GM12878 (cell line): ENCODE results near the gene CXCR6. TPM values are rescaled to one million over a fixed set of nuclear protein-coding genes. Genes with fewer than 3 reads are reported as not detected.

Experiments used
- ATAC-seq: fragments of 200-7000 bp; cut with Tn5 transposase; 3 replicates; pipeline ENCODE4 v1.9.1; 2020; ENCODE audit warnings: mild to moderate bottlenecking, moderate library complexity
- BruUV-seq: library from RNA; stranded (reverse); fragments of 400-500 nt; replicated peaks from 2 replicates; lab custom pipeline; 2021; lab: Mats Ljungman, UMichigan
- CTCF ChIA-PET: fragments of 300-600 bp; sonication (Branson Sonifier 250); formaldehyde crosslinking; extraction: SDS; loops from one replicate; lab custom pipeline; 2021; ENCODE audit warnings: inconsistent platforms; lab: Yijun Ruan, JAX
- POLR2A ChIA-PET: fragments of 350-600 bp; formaldehyde crosslinking; extraction: SDS; loops from one replicate; lab custom pipeline; 2021; ENCODE audit warnings: inconsistent platforms; lab: Charles Lee
- RAD21 ChIA-PET: fragments of 300-600 bp; sonication (Branson Sonifier 250); formaldehyde crosslinking; loops from one replicate; lab custom pipeline; 2023; ENCODE audit warnings: antibody characterized with exemption; ENCODE audit not compliant: unreplicated experiment; lab: Charles Lee
- SMC1A ChIA-PET: fragments of 300-600 bp; sonication (Branson Sonifier 250); formaldehyde crosslinking; loops from one replicate; lab custom pipeline; 2023; ENCODE audit not compliant: unreplicated experiment, uncharacterized antibody; lab: Charles Lee
- DNase-seq: peaks from one replicate; pipeline ENCODE4 v3.0.0-alpha.2; 2011; ENCODE audit warnings: low read depth, low spot score
- FAIRE-seq: peaks from 3 replicates; lab custom pipeline; 2011; peaks lifted over from hg19 to GRCh38; lab: Jason Lieb, UNC
- H2AFZ ChIP-seq: 2 replicates; pipeline ENCODE4 v1.6.0; 2011; ENCODE audit warnings: low read depth, low read length, control low read depth; ENCODE audit not compliant: control insufficient read depth
- H3K27ac ChIP-seq: 2 replicates; pipeline ENCODE4 v1.5.1; 2011; ENCODE audit warnings: control low read depth; ENCODE audit not compliant: control insufficient read depth, insufficient read depth
- H3K27me3 ChIP-seq, 2 experiments: replicated peaks in 1 of 2; 2 replicates each; pipeline versions ENCODE4 v1.6.0 to v1.6.1; 2011; ENCODE audit warnings: low read length in 1 of 2; ENCODE audit not compliant: control insufficient read depth in 2 of 2, insufficient read depth in 2 of 2
- H3K36me3 ChIP-seq, 2 experiments: 2 replicates each; pipeline ENCODE4 v1.5.1; 2011; ENCODE audit warnings: low read length in 1 of 2; ENCODE audit not compliant: control insufficient read depth in 2 of 2, insufficient read depth in 2 of 2
- H3K4me1 ChIP-seq: 2 replicates; pipeline ENCODE4 v1.6.1; 2011; ENCODE audit warnings: mild to moderate bottlenecking, low read length, moderate library complexity, mixed read lengths; ENCODE audit not compliant: control insufficient read depth, insufficient read depth
- H3K4me2 ChIP-seq: 2 replicates; pipeline ENCODE4 v1.6.0; 2011; ENCODE audit warnings: control low read depth; ENCODE audit not compliant: control insufficient read depth, insufficient read depth
- H3K4me3 ChIP-seq: fragments of 200-600 bp; sonication (generic); 2 replicates; pipeline ENCODE4 v1.5.1; 2016
- H3K79me2 ChIP-seq: 2 replicates; pipeline ENCODE4 v1.6.0; 2011; ENCODE audit warnings: low read length; ENCODE audit not compliant: control insufficient read depth, insufficient read depth
- H3K9ac ChIP-seq: 2 replicates; pipeline ENCODE4 v1.8.0; 2011; ENCODE audit warnings: low read length, control low read depth, mixed read lengths; ENCODE audit not compliant: control insufficient read depth, insufficient read depth
- H3K9me3 ChIP-seq: replicated peaks from 3 replicates; pipeline ENCODE4 v1.5.1; 2011; ENCODE audit warnings: mild to moderate bottlenecking, low read length; ENCODE audit not compliant: control insufficient read depth, insufficient read depth
- H4K20me1 ChIP-seq: 2 replicates; pipeline ENCODE4 v1.6.0; 2011; ENCODE audit not compliant: control insufficient read depth, insufficient read depth
- CBX3 ChIP-seq: fragments of 200-600 bp; sonication (generic); IDR thresholded peaks from 2 replicates; pipeline ENCODE4 v1.6.1; 2016; ENCODE audit warnings: low read depth, borderline replicate concordance
- CTCF ChIP-seq, 3 experiments: IDR thresholded peaks in 2 of 3; conservative IDR thresholded peaks in 1 of 3; 2 replicates each; pipeline ENCODE4 v1.5.1; 2011; ENCODE audit warnings: low read depth in 3 of 3, low read length in 3 of 3, mild to moderate bottlenecking in 3 of 3, control low read depth in 2 of 3, moderate library complexity in 2 of 3, inconsistent platforms in 1 of 3, mixed read lengths in 1 of 3; ENCODE audit not compliant: control insufficient read depth in 2 of 3, insufficient read depth in 1 of 3; ENCODE audit errors: extremely low read depth in 1 of 3
- ELK1 ChIP-seq: IDR thresholded peaks from 2 replicates; pipeline ENCODE4 v1.6.1; 2012; ENCODE audit warnings: low read depth, low read length, improper control_type of control experiment
- FOS ChIP-seq: IDR thresholded peaks from 3 replicates; pipeline ENCODE4 v1.6.1; 2011; ENCODE audit warnings: borderline replicate concordance; ENCODE audit not compliant: insufficient read length; ENCODE audit errors: extremely low read depth
- IKZF1 ChIP-seq: fragments of 450-650 bp; conservative IDR thresholded peaks from 2 replicates; pipeline ENCODE4 v1.6.1; 2017; ENCODE audit warnings: antibody characterized with exemption, mild to moderate bottlenecking
- NFIC ChIP-seq: IDR thresholded peaks from 2 replicates; pipeline ENCODE4 v1.6.1; 2012; ENCODE audit warnings: low read depth, mild to moderate bottlenecking, inconsistent platforms, low read length, moderate library complexity
- NFXL1 ChIP-seq: fragments of 450-650 bp; IDR thresholded peaks from 2 replicates; pipeline ENCODE4 v1.6.1; 2017; ENCODE audit warnings: antibody characterized with exemption, mild to moderate bottlenecking, borderline replicate concordance
- PAX5 ChIP-seq: IDR thresholded peaks from 2 replicates; pipeline ENCODE4 v1.6.1; 2011; ENCODE audit warnings: low read depth, low read length, borderline replicate concordance
- POLR2A ChIP-seq: IDR thresholded peaks from 2 replicates; pipeline ENCODE4 v1.6.1; 2011; ENCODE audit warnings: low read depth, mild to moderate bottlenecking, low read length
- SKIL ChIP-seq: fragments of 450-650 bp; IDR thresholded peaks from 2 replicates; pipeline ENCODE4 v1.6.1; 2017; ENCODE audit warnings: mild to moderate bottlenecking, low read depth, inconsistent platforms; ENCODE audit not compliant: poor library complexity, severe bottlenecking
- SMAD5 ChIP-seq: IDR thresholded peaks from 2 replicates; pipeline ENCODE4 v1.6.1; 2016; ENCODE audit warnings: antibody characterized with exemption, low read depth
- SRF ChIP-seq, 2 experiments: IDR thresholded peaks; 2 replicates each; pipeline ENCODE4 v1.6.1; 2011; ENCODE audit warnings: low read depth in 2 of 2, low read length in 2 of 2, mild to moderate bottlenecking in 1 of 2, moderate library complexity in 1 of 2
- STAT3 ChIP-seq: IDR thresholded peaks from 2 replicates; pipeline ENCODE4 v1.6.1; 2011; ENCODE audit warnings: low read depth, low read length, improper control_type of control experiment
- SUZ12 ChIP-seq: fragments of 200-600 bp; sonication (generic); IDR thresholded peaks from one replicate; pipeline ENCODE4 v1.6.1; 2018; ENCODE audit warnings: antibody characterized with exemption, mild to moderate bottlenecking; ENCODE audit not compliant: unreplicated experiment
- USF1 ChIP-seq: IDR thresholded peaks from 2 replicates; pipeline ENCODE4 v1.6.1; 2011; ENCODE audit warnings: borderline replicate concordance, low read depth, mild to moderate bottlenecking, moderate library complexity, mixed read lengths, low read length; ENCODE audit not compliant: insufficient read depth; ENCODE audit errors: extremely low read length
- YY1 ChIP-seq: IDR thresholded peaks from 2 replicates; pipeline ENCODE4 v1.6.1; 2011; ENCODE audit warnings: low read depth, mild to moderate bottlenecking, low read length
- WGBS: methylation state at CpG from one replicate; pipeline ENCODE4 v1.1.6; 2016; ENCODE audit warnings: low lambda C conversion rate; ENCODE audit not compliant: insufficient replicate concordance, insufficient coverage; ENCODE audit errors: missing lambda C conversion rate; 5-methylcytosine and 5-hydroxymethylcytosine counted together
- in situ Hi-C: fragments of 300-500 bp; cut with MboI; formaldehyde crosslinking; loops from 9 replicates; pipeline ENCODE4 v1.14.3; 2018; ENCODE audit warnings: mixed read lengths
- intact Hi-C: fragments of 100-400 bp; cut with micrococcal nuclease; formaldehyde crosslinking; loops from one replicate; pipeline ENCODE4 v1.14.2; 2022; ENCODE audit not compliant: unreplicated experiment
- polyA plus RNA-seq, 11 experiments: library from polyadenylated mRNA; depleted of rRNA in 4 of 11; unstranded in 6 of 11; stranded (reverse) in 5 of 11; fragments of >200 nt; fragmentation: Nextera tagmentation in 4 of 11; fragmentation: Illumina TruSeq in 1 of 11; extraction: Ambion mirVana in 4 of 11; extraction: Trizol in 1 of 11; gene quantifications; 1 replicate in 1 of 11; 2 replicates in 10 of 11; pipeline versions ENCODE4 v1.2.1 to v1.2.3, GENCODE V29; 2011 to 2016; ENCODE audit warnings: inconsistent platforms in 2 of 11, missing spikeins in 2 of 11, low read depth in 1 of 11
- total RNA-seq, 4 experiments: library from RNA; depleted of rRNA in 3 of 4; stranded (reverse); fragments of >200 nt in 3 of 4; fragmentation: Illumina TruSeq in 1 of 4; extraction: Trizol in 1 of 4; gene quantifications; 2 replicates each; pipeline versions ENCODE4 v1.2.1 to v1.2.3, GENCODE V29; 2013 to 2021

CXCR6 gene
- total and polyA plus RNA-seq, 10 of the 15 experiments (the other 5 are each of a cell fraction or from before 2014, with no cell fraction given), result 0.04 to 0.20 (median 0.12) TPM; not detected in 5

- ChIA-PET SMC1A (interaction anchor here (1.0 to 1.9 kb wide), 4 partner anchors 19 to 391 kb away, joined by 3 to 6 read pairs (median 4); no protein-coding TSS in a partner anchor), CTCF (interaction anchor here (1.3 to 1.5 kb wide), 2 partner anchors 91 kb away, joined by 4 to 5 read pairs; no protein-coding TSS in a partner anchor), POLR2A (interaction anchor here (0.8 kb wide), 1 partner anchor 91 kb away, joined by 3 read pairs; no protein-coding TSS in a partner anchor), RAD21 (no interaction called here)
- Histone ChIP-seq H3K4me2 (no peak overlapping the region), H3K9ac (no peak overlapping the region), H2AFZ (no peak overlapping the region), H3K79me2 (no peaks in the 10 kb centered on the region), H3K27me3 (no peaks in the 10 kb centered on the region), H3K27ac (no peak overlapping the region), H4K20me1 (no peaks in the 10 kb centered on the region; the same call in 1 of the 2 replicates), H3K36me3 (peaks cover 6 to 11% of the 10 kb centered on the region in 2 experiments; a peak in 3 of 4 replicates), H3K4me3 (no peak overlapping the region), H3K9me3 (no peaks in the 10 kb centered on the region), H3K4me1 (peaks cover 10% of the 10 kb centered on the region)
- ATAC-seq (no peak), FAIRE-seq (no peak), DNase-seq (no peak)
- no TSS peak for BruUV-seq
- in situ Hi-C loops (no loop called here), intact Hi-C loops (no loop called here)
- WGBS, result 93% methylated on average over 8 of the region's 8 CpGs
- TF ChIP-seq USF1, result no peak
- no peak for TF ChIP-seq SRF (IDR thresholded peaks at IDR 0.05; ENCODE audit: low read depth in 2 of 2, low read length in 2 of 2)
- no peak for TF ChIP-seq YY1
- TF ChIP-seq SKIL, result no peak
- no peak for TF ChIP-seq POLR2A
- no peak for TF ChIP-seq SMAD5
- TF ChIP-seq IKZF1, result no peak
- no peak for TF ChIP-seq STAT3
- no peak for TF ChIP-seq NFXL1
- TF ChIP-seq FOS, result no peak
- no peak for TF ChIP-seq SUZ12
- TF ChIP-seq ELK1, result no peak
- TF ChIP-seq PAX5, result no peak
- no peak for TF ChIP-seq CTCF (IDR thresholded peaks at IDR 0.05 in 2 of 3, conservative IDR thresholded peaks at IDR 0.05 in 1 of 3; ENCODE audit: control insufficient read depth in 2 of 3, extremely low read depth in 1 of 3, insufficient read depth in 1 of 3, low read depth in 3 of 3, low read length in 3 of 3)
- TF ChIP-seq CBX3, result no peak
- no peak for TF ChIP-seq NFIC
Observed at GRCh38 chr3:45987368-45988291, 44.4 kb downstream of the CXCR6 start.
